OCI-LY3 (cell line): ENCODE data around the gene TRIM66.

Experiments
- CTCF ChIP-seq: fragments of 200-600, 300-600 bp; sonication (generic); IDR thresholded peaks from 2 replicates; pipeline ENCODE4 v1.5.1; 2014; ENCODE audit warnings: antibody characterized with exemption, low read length, low read depth
- EZH2phosphoT487 ChIP-seq: fragments of 200-600 bp; shearing (Covaris generic); IDR thresholded peaks from 2 replicates; pipeline ENCODE4 v1.6.1; 2018; ENCODE audit warnings: antibody characterized with exemption, mixed run types, low read depth

- TF ChIP-seq CTCF (no peak), EZH2phosphoT487 (no peak)
These were observed 41.2 kb upstream of the TRIM66 start for GRCh38 chr11:8723711-8724110.
